HG02870 (cell line): ENCODE data around the gene FEM1B.

ENCODE experiments used
- ATAC-seq: cut with Tn5 transposase; IDR thresholded peaks from one replicate; pipeline ENCODE4 v1.9.1; 2021; ENCODE audit warnings: mild to moderate bottlenecking, moderate library complexity; ENCODE audit not compliant: unreplicated experiment

Gene FEM1B

DNA sequence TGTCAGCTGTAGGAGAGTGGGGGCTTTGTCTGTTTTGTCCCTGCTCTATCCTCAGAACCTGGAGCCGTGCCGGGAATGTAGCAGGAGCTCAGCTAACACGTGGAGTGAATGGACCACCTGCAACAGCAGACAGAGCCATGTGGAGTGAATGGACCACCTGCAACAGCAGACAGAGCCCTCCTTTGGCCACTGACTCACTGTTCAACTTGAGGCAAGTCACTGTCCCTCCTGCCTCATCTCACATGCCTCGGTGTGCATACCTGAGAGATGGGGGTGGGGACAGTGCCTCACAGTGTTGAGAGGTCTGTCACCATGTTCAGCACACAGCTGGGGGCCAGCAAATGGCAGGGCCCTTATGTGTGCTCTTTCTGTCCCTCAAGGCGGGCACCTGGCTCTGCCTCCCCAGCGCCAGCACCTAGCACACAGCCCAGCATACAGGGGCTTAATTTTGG, 27.9 kb downstream of the FEM1B start:
- no peak for ATAC-seq

DNA sequence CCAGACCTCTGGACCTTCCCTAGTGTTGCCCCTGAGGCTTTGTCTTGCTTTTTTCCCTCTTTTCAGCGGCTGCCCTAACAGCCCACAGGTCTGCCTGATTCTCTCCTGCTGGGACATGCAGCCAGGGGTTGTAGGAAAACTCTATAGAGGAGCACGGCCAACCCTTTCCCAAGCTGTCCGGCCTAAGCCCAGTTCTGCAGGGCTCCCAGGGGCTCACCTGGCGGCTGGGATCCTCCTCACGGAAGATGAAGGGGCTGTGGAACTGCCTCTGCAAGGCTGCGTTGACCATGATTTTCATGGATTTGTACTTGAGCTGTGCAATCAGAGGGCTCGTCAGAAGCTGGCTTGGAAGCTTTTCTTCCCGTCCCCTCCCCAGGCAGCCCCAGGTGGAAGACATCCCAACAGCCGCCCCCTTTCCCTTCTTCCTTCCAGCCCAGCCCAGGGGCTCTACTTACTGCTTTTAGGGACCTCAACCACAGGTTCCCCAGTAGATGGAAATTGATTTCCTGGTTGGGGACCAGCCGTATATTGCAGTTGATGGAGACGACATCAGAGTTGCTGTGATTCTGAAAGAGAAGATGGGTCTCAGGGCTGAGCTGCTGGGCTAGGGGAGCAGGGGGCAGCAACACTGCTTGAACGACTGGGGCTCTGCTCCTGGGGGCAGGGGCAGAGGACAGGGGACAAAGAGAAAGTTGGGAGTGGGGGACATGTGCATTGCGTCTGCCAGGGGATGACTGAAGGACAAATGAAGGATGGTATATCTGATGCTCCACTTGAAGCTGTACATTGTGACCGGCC, 29.8 kb downstream of the FEM1B start:
- no peak for ATAC-seq

DNA sequence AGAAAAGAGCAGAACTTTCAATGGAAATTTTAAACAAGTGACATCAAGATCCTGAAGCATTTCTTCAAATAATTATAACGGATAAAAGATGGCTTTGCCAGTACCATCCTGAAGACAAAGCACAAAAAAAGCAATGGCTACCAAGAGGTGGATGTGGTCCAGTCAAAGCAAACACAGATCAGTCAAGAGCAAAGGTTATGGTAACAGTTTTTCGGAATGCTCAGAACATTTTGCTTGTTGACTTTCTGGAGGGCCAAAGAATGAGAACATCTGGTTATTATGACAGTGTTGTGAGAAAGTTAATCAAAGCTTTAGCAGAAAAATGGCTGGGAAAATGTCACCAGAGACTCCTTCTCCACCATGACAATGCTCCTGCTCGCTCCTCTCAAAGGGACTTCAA, 31.5 kb downstream of the FEM1B start:
- ATAC-seq: no peak

DNA sequence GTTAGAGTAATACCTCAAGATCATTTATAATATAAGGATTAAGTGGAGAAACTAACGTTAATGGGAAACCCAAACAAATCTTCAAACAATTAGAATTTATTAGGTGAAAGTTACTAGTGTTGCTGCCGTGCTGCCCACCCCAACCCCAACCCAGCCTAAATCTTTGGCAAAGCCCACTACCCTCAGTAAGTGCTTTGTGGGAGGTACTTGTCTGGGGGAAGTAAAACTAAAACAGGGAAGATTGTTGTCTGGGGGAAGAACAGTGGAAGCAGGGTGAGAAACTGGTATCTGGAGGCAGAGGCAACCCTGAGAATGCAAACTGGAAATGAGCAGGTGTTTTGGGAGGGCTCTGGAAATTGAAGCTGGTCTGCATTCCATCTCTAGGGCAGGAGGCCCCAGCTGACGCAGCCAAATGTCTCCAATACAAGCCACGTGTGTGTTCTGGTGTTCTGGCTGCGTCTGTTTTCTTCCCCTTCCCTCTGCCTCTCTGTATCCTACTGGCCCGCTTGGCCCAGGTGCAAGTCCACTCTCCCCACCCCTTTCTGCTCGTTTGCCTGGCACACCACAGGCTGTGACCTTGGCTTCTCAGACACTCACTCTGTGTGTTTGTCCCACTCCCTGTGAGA, 32.7 kb downstream of the FEM1B start:
- no peak for ATAC-seq

DNA sequence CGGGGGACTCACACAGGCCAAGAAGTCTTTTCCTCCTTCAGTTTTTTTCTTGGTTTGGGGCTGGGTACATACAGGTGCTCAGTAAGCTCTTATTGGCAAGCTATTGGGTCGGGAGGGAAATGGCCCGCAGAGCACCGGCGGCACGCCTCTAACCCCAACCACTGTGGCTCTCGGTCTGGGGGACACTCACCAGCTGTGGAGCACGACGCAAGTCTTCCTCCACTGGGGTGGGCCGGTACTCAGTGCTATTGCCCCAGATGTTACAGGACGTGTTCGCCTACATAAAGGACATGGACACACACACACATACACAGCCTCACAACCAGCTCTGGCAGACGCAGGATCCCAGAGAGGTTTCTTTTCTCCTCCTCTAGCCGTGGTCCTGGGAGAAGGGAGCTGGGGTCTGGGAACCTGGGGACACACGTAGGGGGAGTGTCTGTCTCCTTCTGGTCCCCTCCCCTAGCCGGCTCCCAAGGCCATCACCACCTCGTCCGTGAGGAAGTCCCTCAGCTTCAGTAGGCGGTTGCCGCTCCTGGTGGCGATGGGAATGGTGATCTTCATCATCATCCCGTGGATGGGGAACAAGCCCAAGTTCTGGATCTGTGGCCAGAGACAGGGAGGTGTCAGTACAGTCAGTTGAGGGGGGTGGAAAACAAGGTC, 33.4 kb downstream of the FEM1B start:
- no peak for ATAC-seq

DNA sequence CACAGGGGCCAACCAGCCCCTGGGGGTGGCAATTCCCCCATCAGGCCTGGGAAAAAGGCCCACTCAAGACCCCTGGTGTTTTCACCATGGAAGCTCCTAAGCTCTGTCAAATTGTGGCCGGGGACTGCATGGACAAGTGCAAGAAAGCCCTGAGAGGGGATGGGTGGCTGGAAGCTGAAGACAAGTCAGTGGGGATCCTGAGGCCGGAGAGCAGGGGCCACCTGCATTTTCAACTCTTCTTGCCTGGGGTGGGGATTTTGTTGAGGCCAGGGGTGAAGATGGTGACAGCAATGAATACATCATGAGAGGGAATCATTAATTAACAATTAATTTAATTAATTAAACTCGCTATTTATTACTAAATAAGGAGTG, 33.9 kb downstream of the FEM1B start:
- no peak for ATAC-seq

DNA sequence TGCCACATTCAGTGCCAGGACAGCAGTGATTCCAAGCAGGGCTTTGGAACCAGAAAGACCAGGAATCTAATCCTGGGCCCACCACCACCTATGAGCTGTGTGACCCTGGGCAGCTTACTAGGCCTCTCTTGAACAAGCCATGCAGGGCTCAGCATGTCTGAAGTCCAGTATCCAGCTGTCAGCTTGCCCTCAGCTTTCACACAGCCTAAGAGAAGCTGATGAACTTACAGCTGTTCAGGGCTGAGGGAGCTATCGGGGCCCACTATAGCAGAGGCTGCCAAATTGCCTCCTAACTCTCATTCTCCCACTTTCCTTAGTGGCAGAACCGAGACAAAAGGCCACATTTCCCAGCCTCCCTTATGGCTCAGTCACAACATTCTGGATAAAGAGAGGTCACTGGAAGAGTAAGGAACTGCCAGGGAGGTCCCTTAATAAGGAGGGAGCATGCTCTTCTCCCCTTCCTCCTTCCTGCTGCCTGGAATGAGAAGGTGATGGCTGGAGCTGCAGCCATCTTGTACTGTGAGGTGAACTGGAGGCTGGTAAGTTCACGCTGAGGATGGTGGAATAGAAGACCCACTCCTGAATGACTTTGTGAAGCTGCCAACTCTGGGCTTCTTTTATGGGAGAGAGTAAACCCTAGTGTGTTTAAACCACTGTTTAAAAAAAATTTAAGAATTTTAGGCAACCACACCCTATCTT, 34.5 kb downstream of the FEM1B start:
- no peak for ATAC-seq

DNA sequence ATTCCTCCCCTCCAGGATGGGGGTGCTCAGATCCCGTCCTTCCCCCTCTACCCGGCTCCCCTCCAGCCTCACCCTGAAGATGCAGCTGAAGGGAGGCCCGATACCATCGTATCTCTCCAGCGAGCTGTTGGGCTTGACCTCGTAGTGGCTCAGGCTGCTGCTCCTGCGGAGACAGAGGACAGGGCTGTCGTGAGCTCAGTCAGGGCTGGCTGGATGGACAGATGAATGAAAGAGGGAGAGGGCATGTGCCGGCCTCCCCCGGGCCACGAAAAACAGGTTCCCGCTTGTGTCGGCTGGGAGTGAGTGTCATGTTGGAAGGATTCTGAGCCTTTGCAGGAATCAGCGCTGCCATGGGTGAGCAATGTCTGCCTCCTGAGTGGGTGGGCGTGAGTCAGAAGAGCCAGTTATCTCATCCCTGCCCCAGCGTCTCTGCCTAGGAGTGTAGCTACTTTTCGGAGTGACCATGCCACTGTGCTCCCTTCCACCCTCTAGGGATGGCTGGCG, 35.2 kb downstream of the FEM1B start:
- ATAC-seq: no peak

DNA sequence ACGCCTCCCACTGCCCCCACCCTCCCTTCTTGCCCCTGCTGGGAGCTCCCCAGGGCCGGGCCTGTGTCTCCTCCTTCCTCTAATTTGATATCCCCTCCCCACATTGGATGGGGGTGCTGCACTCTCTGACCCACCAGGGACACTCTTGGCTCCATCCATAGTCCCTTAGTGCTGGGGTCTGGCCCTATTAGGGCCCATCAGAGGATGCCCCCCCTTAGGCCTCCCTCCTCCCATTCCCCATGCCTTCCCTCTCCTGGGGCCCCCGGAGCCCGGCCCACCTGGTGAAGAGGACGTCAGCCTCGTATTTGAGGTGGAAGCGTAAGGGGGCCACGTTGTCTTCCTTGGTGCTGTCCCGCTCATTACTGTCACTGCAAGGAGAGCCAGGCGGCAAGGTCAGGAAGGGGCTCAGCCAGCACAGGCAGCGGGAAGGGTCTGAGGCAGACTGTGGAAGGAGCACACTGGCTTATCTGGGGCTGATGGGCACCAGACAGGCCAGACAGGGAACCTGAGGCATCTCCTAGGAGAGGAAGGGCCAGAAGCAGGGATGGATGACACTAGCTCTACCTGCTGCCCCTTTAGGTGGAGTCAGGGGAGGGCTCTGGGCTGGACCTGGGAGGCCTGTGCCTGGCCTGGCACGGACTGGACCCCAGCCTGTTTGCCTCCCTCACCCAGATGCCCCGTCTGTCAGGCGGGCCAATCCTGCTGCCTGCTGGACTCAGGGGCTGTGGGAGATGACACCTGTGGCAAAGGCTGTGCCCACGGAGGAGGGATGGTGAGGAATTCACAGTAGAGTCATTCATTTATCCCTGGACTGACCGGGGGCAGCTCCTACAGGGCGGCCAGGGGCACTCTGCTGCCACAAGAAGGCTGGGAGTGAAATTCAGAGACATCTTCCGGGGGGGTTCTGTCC, 36.2 kb downstream of the FEM1B start:
- ATAC-seq: no peak

DNA sequence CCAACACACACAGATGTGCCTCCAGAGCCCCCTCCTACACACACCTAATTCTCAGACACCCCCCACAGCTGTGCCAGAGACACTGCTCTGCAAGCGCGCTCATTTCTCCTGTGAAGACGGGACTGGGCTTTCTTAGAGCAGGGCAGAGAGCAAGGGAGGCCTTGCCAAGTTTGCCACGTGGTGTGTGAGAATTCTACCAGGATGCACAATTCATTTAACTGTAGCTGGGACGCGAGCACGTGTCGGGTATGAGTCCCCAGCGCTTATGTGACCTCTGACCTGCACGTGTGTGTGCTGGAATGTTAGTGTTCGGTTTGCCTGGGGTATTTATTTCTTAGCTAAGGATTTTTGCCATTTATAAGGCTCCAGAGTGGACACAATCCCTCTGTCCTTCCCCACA, 37.0 kb downstream of the FEM1B start:
- no peak for ATAC-seq

DNA sequence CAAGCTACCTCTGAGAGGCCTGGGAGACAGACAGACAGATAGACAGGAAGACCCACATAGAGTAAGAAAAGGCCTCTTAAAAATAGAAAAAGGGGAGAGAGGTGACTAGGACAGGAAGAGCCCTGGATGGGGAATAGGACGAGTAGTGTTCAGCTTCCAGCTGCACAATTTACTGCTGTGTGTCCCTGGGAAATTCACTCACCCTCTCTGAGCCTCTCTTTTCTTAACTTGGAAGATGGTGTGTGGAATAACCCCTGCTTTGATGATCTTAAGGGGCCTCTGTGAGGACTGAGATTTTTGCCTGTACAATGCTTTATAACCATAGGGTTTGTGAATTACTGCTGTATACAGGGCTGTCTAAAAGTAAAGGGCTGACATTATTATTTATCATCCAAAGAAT, 37.5 kb downstream of the FEM1B start:
- ATAC-seq: no peak

DNA sequence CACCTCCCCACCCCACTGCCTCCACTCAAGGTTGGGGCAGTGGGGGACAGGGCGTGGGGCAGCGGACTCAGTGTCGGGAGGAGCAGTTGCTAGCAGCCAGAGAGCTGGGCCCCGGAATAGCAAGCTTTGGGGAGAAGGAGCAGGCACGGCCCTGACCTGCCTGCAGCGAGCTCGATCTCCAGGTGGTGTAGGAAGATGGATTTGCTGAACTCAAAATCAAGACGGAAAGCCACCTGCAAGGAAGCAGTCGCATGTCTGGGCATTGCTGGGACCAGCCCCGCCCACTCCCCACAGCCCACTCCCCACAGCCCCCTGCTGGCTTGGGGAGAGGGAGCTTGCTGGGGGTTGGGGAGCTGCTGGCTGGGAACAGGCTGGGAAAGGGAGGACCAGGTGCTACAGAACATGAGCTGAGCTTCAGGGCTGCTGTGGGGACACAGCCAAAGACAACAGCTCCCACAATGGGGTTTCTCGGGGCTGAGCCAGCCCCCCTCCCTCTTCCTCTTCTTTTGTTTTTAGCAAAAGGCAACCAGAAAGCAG, 38.0 kb downstream of the FEM1B start:
- no peak for ATAC-seq

DNA sequence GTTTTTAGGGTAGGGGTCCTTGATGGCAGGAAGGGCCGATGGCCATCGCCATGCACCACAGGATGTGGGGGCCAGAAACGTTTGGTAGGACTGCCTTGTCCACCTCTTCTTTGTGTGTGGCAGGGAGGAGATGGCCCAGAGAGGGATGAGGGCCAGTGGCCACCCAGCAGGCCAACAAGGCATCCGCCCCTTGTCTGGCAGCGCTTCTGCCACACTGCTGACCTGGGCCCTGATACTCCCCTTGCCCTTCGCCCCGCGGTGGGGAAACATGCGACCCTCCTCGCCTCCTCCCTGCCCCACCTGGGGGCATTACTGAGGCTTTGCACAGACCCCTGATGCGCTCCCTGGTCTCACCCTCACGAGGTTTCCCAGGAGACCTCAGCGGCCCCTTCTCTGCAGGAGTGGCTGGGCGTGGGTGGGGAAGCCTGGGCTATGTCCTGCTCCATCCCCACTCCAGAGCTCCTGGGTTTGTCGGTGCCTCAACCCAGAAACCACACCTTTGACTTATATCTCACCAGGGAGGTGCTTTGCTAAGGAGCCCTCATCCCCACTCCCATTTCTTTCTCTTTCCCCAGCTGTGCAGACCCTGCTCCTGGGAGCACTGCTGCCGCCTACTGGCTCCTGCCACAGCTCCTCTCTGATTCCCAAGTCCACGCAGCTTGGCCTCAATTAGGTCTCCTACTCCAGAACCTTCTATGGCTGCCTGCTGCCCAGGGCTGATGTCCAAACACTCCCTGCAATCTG, 38.7 kb downstream of the FEM1B start:
- ATAC-seq: no peak

DNA sequence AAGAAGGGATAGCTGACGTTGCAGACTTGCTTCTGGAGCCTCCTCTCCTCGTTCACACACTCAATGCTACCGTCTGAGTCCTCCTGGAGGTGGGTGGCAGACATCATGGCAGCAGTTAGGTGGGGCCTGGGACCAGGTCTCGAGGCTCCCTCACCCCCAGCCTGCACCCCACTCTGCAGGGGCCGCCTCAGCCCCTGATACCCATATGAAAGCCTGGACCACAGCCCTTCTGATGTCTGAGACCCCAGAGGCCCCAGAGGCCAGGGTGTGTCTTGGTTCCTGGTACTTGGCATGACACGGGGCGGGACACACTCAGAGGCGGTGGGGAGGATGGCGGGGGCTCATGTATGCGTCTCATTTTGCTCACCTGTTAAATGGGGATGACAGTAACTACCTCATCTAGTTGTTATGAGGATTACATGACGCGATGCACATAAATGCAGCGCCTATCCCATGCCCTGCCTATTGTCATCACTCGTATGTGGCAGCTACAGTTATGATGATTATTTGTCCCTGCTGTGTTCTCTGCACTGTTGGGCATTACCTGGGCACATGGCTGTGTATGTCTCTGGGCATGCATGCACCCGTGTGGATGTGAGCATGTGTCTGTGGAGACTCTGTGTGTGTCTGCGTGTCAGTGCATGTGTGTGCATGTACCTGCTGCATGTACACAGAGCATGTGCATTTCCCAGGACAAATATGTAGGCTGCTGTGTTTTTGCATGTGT, 39.9 kb downstream of the FEM1B start:
- no peak for ATAC-seq

DNA sequence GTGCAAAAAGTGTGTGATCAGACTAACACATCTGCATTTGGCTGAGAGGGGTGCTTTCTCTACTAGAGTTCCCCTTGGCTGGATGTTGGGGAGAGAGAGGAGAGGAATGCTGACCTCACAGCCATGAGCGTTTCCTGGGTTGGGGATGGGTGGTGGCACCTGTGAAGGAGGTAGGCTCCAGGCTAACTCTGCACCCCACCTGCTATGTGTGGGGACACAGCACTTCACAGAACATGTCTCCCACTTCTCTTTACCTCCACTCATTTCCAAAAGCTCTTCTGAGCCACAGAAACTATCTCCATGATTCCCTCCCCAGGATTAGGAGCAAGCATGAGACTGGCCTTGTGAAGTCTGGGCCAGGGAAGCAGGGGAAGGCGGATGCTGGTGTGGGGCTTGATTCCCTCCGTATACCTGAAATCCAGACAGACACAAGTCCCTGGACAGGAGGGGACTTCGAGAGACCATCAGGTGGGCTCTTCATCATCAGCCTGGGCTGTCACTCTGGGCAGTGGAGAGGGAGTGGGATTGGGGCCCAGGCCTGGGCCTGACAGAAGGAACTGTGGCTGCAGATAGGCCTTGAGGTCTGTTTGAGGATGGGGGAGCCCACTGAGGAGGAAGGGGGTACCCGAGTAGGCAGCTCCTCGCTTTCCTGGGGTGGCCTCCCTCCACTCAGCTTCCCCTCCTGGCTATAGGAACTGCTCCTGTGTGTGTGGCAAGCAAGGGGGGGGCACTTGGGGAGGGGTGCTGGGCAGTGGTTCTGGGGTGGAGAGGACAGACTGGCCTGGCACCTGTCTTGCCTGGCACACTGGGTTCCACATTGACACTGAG, 40.7 kb downstream of the FEM1B start:
- no peak for ATAC-seq

DNA sequence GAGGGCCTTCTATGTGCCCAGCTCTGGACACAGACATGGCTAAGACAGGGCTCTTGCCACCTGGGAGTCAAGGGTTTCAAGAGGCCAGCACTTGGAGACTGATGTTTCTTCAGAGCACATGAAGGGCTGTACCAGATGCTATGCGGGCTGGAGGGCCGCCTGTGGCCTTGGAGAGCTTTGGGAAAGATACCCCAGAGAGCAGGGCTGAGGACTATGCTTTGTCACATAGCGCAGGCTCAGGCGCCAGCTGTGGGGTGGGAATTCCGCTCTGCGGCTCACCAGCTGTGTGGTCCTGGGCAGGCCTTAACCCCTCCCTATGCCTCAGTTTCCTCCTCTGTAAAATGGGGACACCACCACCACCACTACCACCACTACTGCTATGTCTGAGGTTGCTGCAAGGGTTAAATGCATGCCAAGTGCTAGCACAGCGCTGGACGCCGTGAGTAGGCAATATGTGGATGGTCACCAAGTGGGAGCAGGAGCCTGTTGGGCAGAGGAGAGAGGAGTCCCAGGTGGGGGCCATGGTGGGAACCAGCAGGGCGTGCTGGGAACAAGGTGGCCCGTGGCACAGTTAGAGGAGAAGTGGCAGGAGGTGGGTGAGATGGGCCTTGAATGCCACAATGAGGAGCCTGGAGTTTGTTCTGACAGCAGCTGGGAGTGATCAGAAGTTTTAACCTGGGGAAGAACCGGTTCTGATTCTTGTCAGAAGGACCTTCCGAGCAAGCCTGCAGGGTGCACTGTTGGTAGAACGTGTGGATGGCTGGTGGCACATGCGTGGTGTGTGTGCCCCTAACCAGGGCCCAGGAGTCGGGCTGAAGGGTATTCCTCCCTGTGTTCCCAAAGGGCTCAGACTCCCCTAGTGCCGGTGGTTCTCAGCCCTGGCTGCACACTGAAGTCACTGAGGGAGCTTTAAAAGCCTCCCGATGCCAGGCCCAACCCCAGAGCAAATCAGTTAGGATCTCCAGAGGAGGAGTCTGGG, 41.7 kb downstream of the FEM1B start:
- ATAC-seq: no peak

DNA sequence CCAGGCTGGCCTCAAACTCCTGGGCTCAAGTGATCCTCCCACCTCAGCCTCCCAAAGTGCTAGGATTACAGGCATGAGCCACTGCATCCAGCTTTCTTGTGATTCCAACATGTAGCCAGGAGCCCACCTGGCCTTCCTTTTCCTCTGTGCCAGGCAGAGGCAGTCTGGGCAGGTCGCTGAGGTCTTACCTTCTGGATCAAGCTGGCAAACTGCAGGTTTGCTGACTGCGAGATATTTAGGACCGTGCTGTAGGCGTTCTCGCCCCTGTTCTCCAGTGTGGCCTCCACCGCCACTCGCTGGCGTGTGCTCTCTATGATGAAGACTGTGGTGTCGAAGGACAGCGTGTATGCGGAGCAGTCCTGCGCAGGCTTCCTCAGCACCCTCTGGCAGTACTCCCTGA, 42.5 kb downstream of the FEM1B start:
- no peak for ATAC-seq
